ENCODE results near the gene ATAD1.

DNA sequence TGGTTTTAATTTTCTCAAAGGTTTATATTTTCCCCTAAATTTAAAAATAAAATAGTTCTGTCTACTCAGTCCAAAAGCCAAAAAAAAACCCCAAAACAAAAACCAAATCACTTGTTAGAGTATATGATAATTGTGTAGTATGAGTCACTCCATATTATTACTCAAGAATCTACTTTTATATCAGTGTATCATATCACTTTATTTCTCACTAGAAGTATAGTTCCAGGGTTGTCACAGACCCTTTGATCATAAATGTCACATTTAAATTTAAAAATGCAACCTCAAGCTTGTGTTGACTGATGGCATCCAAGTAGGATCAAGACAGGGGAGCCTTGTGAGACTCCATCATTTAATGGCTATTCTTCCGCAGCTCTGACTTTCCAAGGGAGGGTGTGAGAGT is 97.4 kb downstream of the ATAD1 start:
- no peak for TF ChIP-seq POLR2A (IDR thresholded peaks at IDR 0.05; ENCODE audit: low read length)
- TF ChIP-seq GATA1 (IDR thresholded peaks at IDR 0.05; ENCODE audit: low read depth, low read length) = no peak
